ENCODE results near the gene MPND. TPM values are rescaled to one million over a fixed set of nuclear protein-coding genes. Genes with fewer than 3 reads are reported as not detected.

The MPND gene
- total RNA-seq, 2 donors from 2014 or later: 51.5 to 55.9 TPM

GRCh38 chr19:4354282-4354681, 10.9 kb downstream of the MPND start:
- no peak for DNase-seq
- peaks cover 26% of the 10 kb centered on the region for H3K36me3 Mint-ChIP-seq (ENCODE audit: low read depth)
- Histone ChIP-seq H3K4me3 (ENCODE audit: low read length) (no peak overlapping the region), H3K9ac (ENCODE audit: extremely low read depth, low read length, poor library complexity, severe bottlenecking) (no peak overlapping the region), H3K9me3 (ENCODE audit: control insufficient read depth, low read length) (no peaks in the 10 kb centered on the region), H3K27me3 (ENCODE audit: control insufficient read depth, insufficient read depth, low read length, poor library complexity, severe bottlenecking) (no peaks in the 10 kb centered on the region), H3K4me1 (ENCODE audit: control insufficient read depth, insufficient read depth, low read length) (no peaks in the 10 kb centered on the region), H3K36me3 (ENCODE audit: control insufficient read depth, insufficient read depth, low read length) (peaks cover 40% of the 10 kb centered on the region), H3K27ac (ENCODE audit: low read depth, low read length) (no peak overlapping the region)
- H3K27me3 Mint-ChIP-seq (ENCODE audit: insufficient read depth): no peaks in the 10 kb centered on the region
- H3K4me3 Mint-ChIP-seq: no peak overlapping the region
- WGBS, 2 experiments (ENCODE audit: insufficient coverage in 1 of 2, insufficient read length in 1 of 2): 91 to 92% methylated on average over 11 to 12 of the region's 12 CpGs
- no peaks in the 10 kb centered on the region for H3K9me3 Mint-ChIP-seq
- TF ChIP-seq CTCF (conservative IDR thresholded peaks at IDR 0.05): no peak
- no peaks in the 10 kb centered on the region for H3K4me1 Mint-ChIP-seq
- no peak overlapping the region for H3K27ac Mint-ChIP-seq

- Mint-ChIP-seq H3K27ac (no peak overlapping the region), H3K4me3 (no peak overlapping the region), H3K4me1 (no peaks in the 10 kb centered on the region), H3K9me3 (no peaks in the 10 kb centered on the region), H3K27me3 (ENCODE audit: insufficient read depth) (no peaks in the 10 kb centered on the region), H3K36me3 (ENCODE audit: low read depth) (peaks cover 23% of the 10 kb centered on the region)
- TF ChIP-seq CTCF (conservative IDR thresholded peaks at IDR 0.05): no peak
- Histone ChIP-seq H3K4me3 (ENCODE audit: low read length) (no peak overlapping the region), H3K36me3 (ENCODE audit: control insufficient read depth, insufficient read depth, low read length) (peaks cover 40% of the 10 kb centered on the region), H3K27ac (ENCODE audit: low read depth, low read length) (no peak overlapping the region), H3K9me3 (ENCODE audit: control insufficient read depth, low read length) (no peaks in the 10 kb centered on the region), H3K27me3 (ENCODE audit: control insufficient read depth, insufficient read depth, low read length, poor library complexity, severe bottlenecking) (no peaks in the 10 kb centered on the region), H3K4me1 (ENCODE audit: control insufficient read depth, insufficient read depth, low read length) (no peaks in the 10 kb centered on the region), H3K9ac (ENCODE audit: extremely low read depth, low read length, poor library complexity, severe bottlenecking) (no peak overlapping the region)
- no peak for DNase-seq
- whole genome bisulfite sequencing, 2 experiments (ENCODE audit: insufficient coverage in 1 of 2, insufficient read length in 1 of 2): 91 to 95% methylated on average over 15 to 17 of the region's 17 CpGs
Measured at GRCh38 chr19:4354897-4355296, 11.5 kb downstream of the MPND start.

GRCh38 chr19:4357095-4357797, 13.9 kb downstream of the MPND start:
- TF ChIP-seq CTCF (conservative IDR thresholded peaks at IDR 0.05): no peak
- H3K27me3 ChIP-seq (ENCODE audit: control insufficient read depth, insufficient read depth, low read length, poor library complexity, severe bottlenecking): no peaks in the 10 kb centered on the region
- Mint-ChIP-seq H3K9me3 (no peaks in the 10 kb centered on the region), H3K36me3 (ENCODE audit: low read depth) (peaks cover 23% of the 10 kb centered on the region), H3K4me1 (peaks cover 7% of the 10 kb centered on the region), H3K27ac (no peak overlapping the region), H3K4me3 (no peak overlapping the region), H3K27me3 (ENCODE audit: insufficient read depth) (no peaks in the 10 kb centered on the region)
- H3K4me1 ChIP-seq (ENCODE audit: control insufficient read depth, insufficient read depth, low read length): peaks cover 3% of the 10 kb centered on the region
- peak overlapping the region; percentile 41 for H3K27ac ChIP-seq (ENCODE audit: low read depth, low read length)
- H3K36me3 ChIP-seq (ENCODE audit: control insufficient read depth, insufficient read depth, low read length): peaks cover 40% of the 10 kb centered on the region
- DNase-seq: peak; percentile 45
- H3K4me3 ChIP-seq (ENCODE audit: low read length): no peak overlapping the region
- 90 to 95% methylated on average over 10 to 21 of the region's 23 CpGs for WGBS, 2 experiments (ENCODE audit: insufficient coverage in 1 of 2, insufficient read length in 1 of 2)
- no peaks in the 10 kb centered on the region for H3K9me3 ChIP-seq (ENCODE audit: control insufficient read depth, low read length)
- H3K9ac ChIP-seq (ENCODE audit: extremely low read depth, low read length, poor library complexity, severe bottlenecking): no peak overlapping the region
